Glutamatergic neuron (in vitro differentiated cells): Measurements from ENCODE around the gene TPST2. TPM values are rescaled to one million over a fixed set of nuclear protein-coding genes. Genes with fewer than 3 reads are reported as not detected.

Source experiments
- DNase-seq: peaks from one replicate; pipeline ENCODE4 v3.0.0; 2022
- H3K27ac Mint-ChIP-seq: one replicate; pipeline ENCODE4 v1.8.0; 2020; ENCODE audit warnings: mild to moderate bottlenecking, mixed read lengths, inconsistent platforms; ENCODE audit not compliant: unreplicated experiment
- H3K27me3 Mint-ChIP-seq: one replicate; pipeline ENCODE4 v1.8.0; 2020; ENCODE audit warnings: mild to moderate bottlenecking, moderate library complexity, mixed read lengths, inconsistent platforms; ENCODE audit not compliant: unreplicated experiment
- H3K36me3 Mint-ChIP-seq: one replicate; pipeline ENCODE4 v1.8.0; 2020; ENCODE audit warnings: mild to moderate bottlenecking, mixed read lengths, inconsistent platforms; ENCODE audit not compliant: unreplicated experiment
- H3K4me1 Mint-ChIP-seq: one replicate; pipeline ENCODE4 v1.8.0; 2020; ENCODE audit warnings: mild to moderate bottlenecking, low read depth, mixed read lengths, inconsistent platforms; ENCODE audit not compliant: unreplicated experiment
- H3K4me3 Mint-ChIP-seq: one replicate; pipeline ENCODE4 v1.8.0; 2020; ENCODE audit warnings: mild to moderate bottlenecking, mixed read lengths, inconsistent platforms; ENCODE audit not compliant: unreplicated experiment
- H3K9me3 Mint-ChIP-seq: one replicate; pipeline ENCODE4 v1.8.0; 2020; ENCODE audit warnings: mild to moderate bottlenecking, moderate library complexity, mixed read lengths, inconsistent platforms; ENCODE audit not compliant: unreplicated experiment
- total RNA-seq: library from RNA; stranded (reverse); fragmentation: NEBNext Ultra II Directional; extraction: Animal tissue kit (Norgen Biotek cat#: 25700); gene quantifications from one replicate; pipeline ENCODE4 v1.2.1, GENCODE V29; 2021; ENCODE audit not compliant: unreplicated experiment
- TF ChIP-seq, protein P1 (sequence below): fragments of 200-600 bp; sonication (generic); IDR thresholded peaks from one replicate; pipeline ENCODE4 v1.5.0; 2021; ENCODE audit not compliant: partially characterized antibody, unreplicated experiment

Gene TPST2
- total RNA-seq, 1 donor from 2014 or later, result 10.6 TPM

GRCh38 chr22:26494506-26494905 lies 95.4 kb downstream of the TPST2 start:
- no peaks in the 10 kb centered on the region for H3K9me3 Mint-ChIP-seq
- TF ChIP-seq, protein P1, sequence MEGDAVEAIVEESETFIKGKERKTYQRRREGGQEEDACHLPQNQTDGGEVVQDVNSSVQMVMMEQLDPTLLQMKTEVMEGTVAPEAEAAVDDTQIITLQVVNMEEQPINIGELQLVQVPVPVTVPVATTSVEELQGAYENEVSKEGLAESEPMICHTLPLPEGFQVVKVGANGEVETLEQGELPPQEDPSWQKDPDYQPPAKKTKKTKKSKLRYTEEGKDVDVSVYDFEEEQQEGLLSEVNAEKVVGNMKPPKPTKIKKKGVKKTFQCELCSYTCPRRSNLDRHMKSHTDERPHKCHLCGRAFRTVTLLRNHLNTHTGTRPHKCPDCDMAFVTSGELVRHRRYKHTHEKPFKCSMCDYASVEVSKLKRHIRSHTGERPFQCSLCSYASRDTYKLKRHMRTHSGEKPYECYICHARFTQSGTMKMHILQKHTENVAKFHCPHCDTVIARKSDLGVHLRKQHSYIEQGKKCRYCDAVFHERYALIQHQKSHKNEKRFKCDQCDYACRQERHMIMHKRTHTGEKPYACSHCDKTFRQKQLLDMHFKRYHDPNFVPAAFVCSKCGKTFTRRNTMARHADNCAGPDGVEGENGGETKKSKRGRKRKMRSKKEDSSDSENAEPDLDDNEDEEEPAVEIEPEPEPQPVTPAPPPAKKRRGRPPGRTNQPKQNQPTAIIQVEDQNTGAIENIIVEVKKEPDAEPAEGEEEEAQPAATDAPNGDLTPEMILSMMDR, result no peak
- no peak overlapping the region for H3K4me3 Mint-ChIP-seq
- no peaks in the 10 kb centered on the region for H3K4me1 Mint-ChIP-seq
- peaks cover 1% of the 10 kb centered on the region for H3K27me3 Mint-ChIP-seq
- DNase-seq, result no peak
- no peak overlapping the region for H3K27ac Mint-ChIP-seq
- H3K36me3 Mint-ChIP-seq, result no peaks in the 10 kb centered on the region

DNA sequence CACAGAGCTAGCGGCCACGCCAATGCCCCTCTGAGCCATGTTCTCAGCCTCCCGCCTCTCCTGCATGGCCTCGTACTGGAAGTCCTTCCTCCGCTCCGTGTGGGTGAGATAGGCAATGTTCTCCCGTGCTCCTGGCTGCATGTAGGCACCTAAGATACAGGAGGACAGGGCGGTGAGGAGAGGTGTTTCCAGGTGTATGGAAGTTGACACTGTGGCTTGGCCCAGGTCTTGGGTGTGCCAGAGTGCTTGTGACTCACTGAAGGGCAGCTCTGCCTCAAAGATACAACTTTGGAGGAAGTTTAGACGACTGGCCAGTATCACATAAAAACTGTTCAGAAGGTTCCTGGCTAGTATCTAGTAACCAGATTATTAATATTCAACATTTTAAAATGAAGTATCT lies 97.7 kb downstream of the TPST2 start:
- no peak overlapping the region for H3K27ac Mint-ChIP-seq
- H3K27me3 Mint-ChIP-seq, result peaks cover 1% of the 10 kb centered on the region
- TF ChIP-seq, protein P1, result no peak
- no peaks in the 10 kb centered on the region for H3K4me1 Mint-ChIP-seq
- no peaks in the 10 kb centered on the region for H3K9me3 Mint-ChIP-seq
- no peaks in the 10 kb centered on the region for H3K36me3 Mint-ChIP-seq
- no peak for DNase-seq
- no peak overlapping the region for H3K4me3 Mint-ChIP-seq

GRCh38 chr22:26489447-26490036 lies 100.4 kb downstream of the TPST2 start:
- peaks cover 1% of the 10 kb centered on the region for H3K27me3 Mint-ChIP-seq
- DNase-seq, result no peak
- no peaks in the 10 kb centered on the region for H3K4me1 Mint-ChIP-seq
- no peaks in the 10 kb centered on the region for H3K9me3 Mint-ChIP-seq
- H3K36me3 Mint-ChIP-seq, result no peaks in the 10 kb centered on the region
- no peak overlapping the region for H3K4me3 Mint-ChIP-seq
- TF ChIP-seq, protein P1, result no peak
- peak overlapping the region; percentile 34 for H3K27ac Mint-ChIP-seq

DNA sequence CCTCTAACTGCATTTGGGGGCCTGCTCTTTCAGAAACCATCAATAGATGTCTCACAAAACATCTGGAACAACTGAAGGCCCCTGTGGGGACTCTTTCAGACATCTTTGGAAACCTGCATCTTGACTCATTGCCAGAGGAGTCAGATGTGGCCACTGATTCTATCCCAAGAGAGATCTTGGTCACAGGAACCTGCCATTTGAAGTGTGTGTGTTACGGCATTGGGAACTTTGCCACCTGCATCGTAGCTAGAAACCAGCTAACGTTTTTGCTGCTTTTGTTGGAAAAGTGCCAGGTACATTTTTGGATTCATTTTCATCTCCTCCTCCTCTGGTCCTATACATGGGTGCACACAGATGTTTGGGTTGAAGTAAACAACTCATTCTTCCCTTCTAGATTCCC lies 101.9 kb downstream of the TPST2 start:
- TF ChIP-seq, protein P1, result no peak

DNA sequence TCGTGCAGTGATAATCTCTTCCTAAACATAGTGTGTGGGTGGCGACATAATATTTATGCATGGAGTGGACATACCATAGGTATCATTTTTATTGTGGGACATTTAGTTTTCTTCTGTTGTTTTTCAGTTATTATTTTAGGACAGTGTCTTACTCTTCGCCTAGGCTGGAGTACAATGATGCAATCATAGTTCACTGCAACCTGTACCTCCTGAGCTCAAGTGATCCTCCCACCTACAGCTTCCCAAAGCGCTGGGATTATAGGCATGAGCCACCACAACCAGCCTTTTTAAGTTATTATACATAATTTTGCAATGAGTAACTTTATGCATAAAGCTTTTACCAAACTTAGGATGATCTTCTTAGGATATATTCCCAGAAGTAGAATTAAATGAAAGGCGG lies 103.5 kb downstream of the TPST2 start:
- Mint-ChIP-seq H3K4me1 (peaks cover 15% of the 10 kb centered on the region), H3K27ac (no peak overlapping the region), H3K27me3 (peaks cover 3% of the 10 kb centered on the region), H3K36me3 (no peaks in the 10 kb centered on the region), H3K9me3 (peaks cover 3% of the 10 kb centered on the region), H3K4me3 (no peak overlapping the region)
- DNase-seq, result no peak
- TF ChIP-seq, protein P1, result no peak

More for the DNA sequence above, 101.9 kb downstream of the TPST2 start:
- no peak for DNase-seq
- Mint-ChIP-seq H3K27me3 (peaks cover 3% of the 10 kb centered on the region), H3K27ac (no peak overlapping the region), H3K9me3 (peaks cover 3% of the 10 kb centered on the region), H3K4me1 (peaks cover 6% of the 10 kb centered on the region), H3K36me3 (no peaks in the 10 kb centered on the region), H3K4me3 (no peak overlapping the region)
